HL-60 (cell line): ENCODE results near the gene TFDP3.

Experiments
- DNase-seq, 2 experiments: peaks; one replicate each; pipeline ENCODE4 v3.0.0-alpha.2; 2010 to 2020; ENCODE audit warnings: low read depth in 1 of 2, low spot score in 1 of 2
- H3K27ac ChIP-seq: fragments of 250-450 bp; sonication (Bioruptor Pico); replicated peaks from 2 replicates; pipeline ENCODE4 v1.5.1; 2020; ENCODE audit warnings: mild to moderate bottlenecking, moderate library complexity
- H3K27me3 ChIP-seq: fragments of 250-450 bp; sonication (Bioruptor Pico); 2 replicates; pipeline ENCODE4 v1.5.1; 2021; ENCODE audit warnings: mild to moderate bottlenecking, moderate library complexity; ENCODE audit not compliant: insufficient read depth, poor library complexity, severe bottlenecking
- H3K4me3 ChIP-seq: replicated peaks from 2 replicates; pipeline ENCODE4 v1.5.1; 2011; ENCODE audit warnings: mild to moderate bottlenecking, control low read depth, low read length; ENCODE audit not compliant: insufficient read depth
- CTCF ChIP-seq: IDR thresholded peaks from one replicate; pipeline ENCODE4 v1.5.1; 2011; ENCODE audit warnings: low read length, control low read depth, inconsistent platforms; ENCODE audit not compliant: insufficient read depth
- GABPA ChIP-seq: IDR thresholded peaks from 2 replicates; pipeline ENCODE4 v1.6.1; 2012; ENCODE audit warnings: low read depth
- POLR2AphosphoS5 ChIP-seq: IDR thresholded peaks from 2 replicates; pipeline ENCODE4 v1.6.1; 2012; ENCODE audit warnings: low read depth
- REST ChIP-seq: IDR thresholded peaks from 2 replicates; pipeline ENCODE4 v1.6.1; 2012; ENCODE audit warnings: low read depth; ENCODE audit not compliant: insufficient replicate concordance
- SPI1 ChIP-seq: IDR thresholded peaks from 2 replicates; pipeline ENCODE4 v1.6.1; 2012; ENCODE audit warnings: low read depth, mild to moderate bottlenecking, borderline replicate concordance

The TFDP3 gene

GRCh38 chrX:133179500-133179899, 38.7 kb downstream of the TFDP3 start:
- no peak for TF ChIP-seq POLR2AphosphoS5
- TF ChIP-seq SPI1, result no peak
- TF ChIP-seq GABPA, result no peak
- no peak for TF ChIP-seq CTCF
- no peak for TF ChIP-seq REST
- no peak for DNase-seq
- no peaks in the 10 kb centered on the region for H3K27me3 ChIP-seq

DNA sequence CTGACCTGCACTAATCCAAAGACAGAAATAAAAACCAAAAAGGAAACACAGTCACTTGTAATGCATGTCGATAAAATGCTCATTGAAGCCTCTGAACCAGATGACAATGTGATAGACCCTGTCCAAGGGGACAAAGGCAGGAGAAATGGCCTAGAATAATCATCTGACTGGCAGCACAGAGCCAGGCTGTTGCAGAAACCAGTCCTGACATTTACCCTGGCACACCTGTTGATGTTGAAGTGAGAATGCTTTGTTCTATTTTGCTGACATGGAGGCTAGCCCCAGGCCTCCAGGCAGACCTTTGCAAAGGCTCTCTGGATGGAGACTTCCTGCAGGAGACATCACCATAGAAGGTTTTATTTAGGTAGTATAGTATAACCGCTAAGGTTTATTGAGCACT, 41.0 kb downstream of the TFDP3 start:
- no peak for DNase-seq
- no peak for TF ChIP-seq CTCF
- no peak for TF ChIP-seq POLR2AphosphoS5
- TF ChIP-seq SPI1, result no peak
- no peak for TF ChIP-seq REST
- TF ChIP-seq GABPA, result no peak
- Histone ChIP-seq H3K4me3 (no peak overlapping the region), H3K27ac (no peak overlapping the region), H3K27me3 (no peaks in the 10 kb centered on the region)

More at GRCh38 chrX:133179500-133179899, 38.7 kb downstream of the TFDP3 start:
- Histone ChIP-seq H3K27ac (no peak overlapping the region), H3K4me3 (no peak overlapping the region)

DNA sequence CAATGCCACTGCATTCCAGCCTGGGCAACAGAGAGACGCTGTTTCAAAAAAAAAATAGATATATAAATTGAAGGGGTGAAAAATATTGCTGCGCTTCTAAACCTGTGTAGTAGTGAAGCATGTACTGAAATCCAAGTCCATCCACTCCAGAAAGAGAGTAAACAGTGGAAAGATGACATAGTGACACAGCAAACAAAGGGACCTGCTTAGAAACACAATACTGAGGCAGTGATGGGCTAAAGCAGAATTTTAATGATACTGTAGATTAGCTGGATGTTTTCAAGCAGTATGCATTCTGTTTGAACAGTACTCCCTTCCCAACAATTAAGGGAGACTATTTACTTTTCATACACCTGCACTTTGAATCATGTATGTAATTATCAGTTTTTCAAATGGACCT, 42.5 kb downstream of the TFDP3 start:
- no peak for DNase-seq
- Histone ChIP-seq H3K27ac (no peak overlapping the region), H3K27me3 (no peaks in the 10 kb centered on the region), H3K4me3 (no peak overlapping the region)
- TF ChIP-seq CTCF, result no peak
- no peak for TF ChIP-seq REST
- no peak for TF ChIP-seq POLR2AphosphoS5
